ENCODE results near the gene CHCHD6. TPM values are rescaled to one million over a fixed set of nuclear protein-coding genes. Genes with fewer than 3 reads are reported as not detected.

Gene CHCHD6
- total RNA-seq, 1 experiment from 2014 or later = 40.9 TPM

DNA sequence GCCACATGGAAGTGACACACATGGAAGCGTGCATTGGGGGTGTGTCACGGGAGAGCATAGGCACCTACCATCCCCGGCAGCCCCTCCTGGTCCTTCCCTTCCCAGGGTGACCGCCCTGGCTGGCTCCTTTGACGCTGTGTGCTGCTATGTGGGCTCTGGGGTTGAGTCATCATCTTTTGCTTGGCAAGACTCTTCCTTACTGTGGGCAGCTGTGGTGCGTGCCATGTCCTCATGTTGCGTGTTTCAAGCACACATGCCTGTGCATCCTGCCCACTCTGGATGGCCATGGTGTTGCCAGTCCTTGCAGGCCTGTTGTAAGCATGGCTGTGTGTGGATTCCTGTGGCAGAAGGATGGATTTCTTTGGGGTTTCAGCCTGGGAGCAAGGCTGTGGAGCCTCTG lies 292.9 kb downstream of the CHCHD6 start:
- TF ChIP-seq ZNF219 (CRISPR knock-in tag; IDR thresholded peaks at IDR 0.05; ENCODE audit: borderline replicate concordance) = no peak
- TF ChIP-seq ZBTB21 (CRISPR knock-in tag; IDR thresholded peaks at IDR 0.05; ENCODE audit: borderline replicate concordance) = no peak
- no peak for TF ChIP-seq OVOL2 (CRISPR knock-in tag; IDR thresholded peaks at IDR 0.05; ENCODE audit: borderline replicate concordance)
- no peak for TF ChIP-seq SMAD4 (CRISPR knock-in tag; IDR thresholded peaks at IDR 0.05)
- no peak for TF ChIP-seq SMAD3 (CRISPR knock-in tag; IDR thresholded peaks at IDR 0.05; ENCODE audit: borderline replicate concordance)
- no peak for TF ChIP-seq TEAD4 (CRISPR knock-in tag; IDR thresholded peaks at IDR 0.05)
- TF ChIP-seq, protein P1, sequence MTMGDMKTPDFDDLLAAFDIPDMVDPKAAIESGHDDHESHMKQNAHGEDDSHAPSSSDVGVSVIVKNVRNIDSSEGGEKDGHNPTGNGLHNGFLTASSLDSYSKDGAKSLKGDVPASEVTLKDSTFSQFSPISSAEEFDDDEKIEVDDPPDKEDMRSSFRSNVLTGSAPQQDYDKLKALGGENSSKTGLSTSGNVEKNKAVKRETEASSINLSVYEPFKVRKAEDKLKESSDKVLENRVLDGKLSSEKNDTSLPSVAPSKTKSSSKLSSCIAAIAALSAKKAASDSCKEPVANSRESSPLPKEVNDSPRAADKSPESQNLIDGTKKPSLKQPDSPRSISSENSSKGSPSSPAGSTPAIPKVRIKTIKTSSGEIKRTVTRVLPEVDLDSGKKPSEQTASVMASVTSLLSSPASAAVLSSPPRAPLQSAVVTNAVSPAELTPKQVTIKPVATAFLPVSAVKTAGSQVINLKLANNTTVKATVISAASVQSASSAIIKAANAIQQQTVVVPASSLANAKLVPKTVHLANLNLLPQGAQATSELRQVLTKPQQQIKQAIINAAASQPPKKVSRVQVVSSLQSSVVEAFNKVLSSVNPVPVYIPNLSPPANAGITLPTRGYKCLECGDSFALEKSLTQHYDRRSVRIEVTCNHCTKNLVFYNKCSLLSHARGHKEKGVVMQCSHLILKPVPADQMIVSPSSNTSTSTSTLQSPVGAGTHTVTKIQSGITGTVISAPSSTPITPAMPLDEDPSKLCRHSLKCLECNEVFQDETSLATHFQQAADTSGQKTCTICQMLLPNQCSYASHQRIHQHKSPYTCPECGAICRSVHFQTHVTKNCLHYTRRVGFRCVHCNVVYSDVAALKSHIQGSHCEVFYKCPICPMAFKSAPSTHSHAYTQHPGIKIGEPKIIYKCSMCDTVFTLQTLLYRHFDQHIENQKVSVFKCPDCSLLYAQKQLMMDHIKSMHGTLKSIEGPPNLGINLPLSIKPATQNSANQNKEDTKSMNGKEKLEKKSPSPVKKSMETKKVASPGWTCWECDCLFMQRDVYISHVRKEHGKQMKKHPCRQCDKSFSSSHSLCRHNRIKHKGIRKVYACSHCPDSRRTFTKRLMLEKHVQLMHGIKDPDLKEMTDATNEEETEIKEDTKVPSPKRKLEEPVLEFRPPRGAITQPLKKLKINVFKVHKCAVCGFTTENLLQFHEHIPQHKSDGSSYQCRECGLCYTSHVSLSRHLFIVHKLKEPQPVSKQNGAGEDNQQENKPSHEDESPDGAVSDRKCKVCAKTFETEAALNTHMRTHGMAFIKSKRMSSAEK (CRISPR knock-in tag; IDR thresholded peaks at IDR 0.05; ENCODE audit: borderline replicate concordance) = no peak
- TF ChIP-seq, protein P2, sequence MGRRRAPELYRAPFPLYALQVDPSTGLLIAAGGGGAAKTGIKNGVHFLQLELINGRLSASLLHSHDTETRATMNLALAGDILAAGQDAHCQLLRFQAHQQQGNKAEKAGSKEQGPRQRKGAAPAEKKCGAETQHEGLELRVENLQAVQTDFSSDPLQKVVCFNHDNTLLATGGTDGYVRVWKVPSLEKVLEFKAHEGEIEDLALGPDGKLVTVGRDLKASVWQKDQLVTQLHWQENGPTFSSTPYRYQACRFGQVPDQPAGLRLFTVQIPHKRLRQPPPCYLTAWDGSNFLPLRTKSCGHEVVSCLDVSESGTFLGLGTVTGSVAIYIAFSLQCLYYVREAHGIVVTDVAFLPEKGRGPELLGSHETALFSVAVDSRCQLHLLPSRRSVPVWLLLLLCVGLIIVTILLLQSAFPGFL (CRISPR knock-in tag; IDR thresholded peaks at IDR 0.05; ENCODE audit: borderline replicate concordance) = no peak
- TF ChIP-seq, protein P3, sequence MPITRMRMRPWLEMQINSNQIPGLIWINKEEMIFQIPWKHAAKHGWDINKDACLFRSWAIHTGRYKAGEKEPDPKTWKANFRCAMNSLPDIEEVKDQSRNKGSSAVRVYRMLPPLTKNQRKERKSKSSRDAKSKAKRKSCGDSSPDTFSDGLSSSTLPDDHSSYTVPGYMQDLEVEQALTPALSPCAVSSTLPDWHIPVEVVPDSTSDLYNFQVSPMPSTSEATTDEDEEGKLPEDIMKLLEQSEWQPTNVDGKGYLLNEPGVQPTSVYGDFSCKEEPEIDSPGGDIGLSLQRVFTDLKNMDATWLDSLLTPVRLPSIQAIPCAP (CRISPR knock-in tag; IDR thresholded peaks at IDR 0.05) = no peak
- TF ChIP-seq ZNF671 (CRISPR knock-in tag; IDR thresholded peaks at IDR 0.05) = no peak
- TF ChIP-seq, protein P4, sequence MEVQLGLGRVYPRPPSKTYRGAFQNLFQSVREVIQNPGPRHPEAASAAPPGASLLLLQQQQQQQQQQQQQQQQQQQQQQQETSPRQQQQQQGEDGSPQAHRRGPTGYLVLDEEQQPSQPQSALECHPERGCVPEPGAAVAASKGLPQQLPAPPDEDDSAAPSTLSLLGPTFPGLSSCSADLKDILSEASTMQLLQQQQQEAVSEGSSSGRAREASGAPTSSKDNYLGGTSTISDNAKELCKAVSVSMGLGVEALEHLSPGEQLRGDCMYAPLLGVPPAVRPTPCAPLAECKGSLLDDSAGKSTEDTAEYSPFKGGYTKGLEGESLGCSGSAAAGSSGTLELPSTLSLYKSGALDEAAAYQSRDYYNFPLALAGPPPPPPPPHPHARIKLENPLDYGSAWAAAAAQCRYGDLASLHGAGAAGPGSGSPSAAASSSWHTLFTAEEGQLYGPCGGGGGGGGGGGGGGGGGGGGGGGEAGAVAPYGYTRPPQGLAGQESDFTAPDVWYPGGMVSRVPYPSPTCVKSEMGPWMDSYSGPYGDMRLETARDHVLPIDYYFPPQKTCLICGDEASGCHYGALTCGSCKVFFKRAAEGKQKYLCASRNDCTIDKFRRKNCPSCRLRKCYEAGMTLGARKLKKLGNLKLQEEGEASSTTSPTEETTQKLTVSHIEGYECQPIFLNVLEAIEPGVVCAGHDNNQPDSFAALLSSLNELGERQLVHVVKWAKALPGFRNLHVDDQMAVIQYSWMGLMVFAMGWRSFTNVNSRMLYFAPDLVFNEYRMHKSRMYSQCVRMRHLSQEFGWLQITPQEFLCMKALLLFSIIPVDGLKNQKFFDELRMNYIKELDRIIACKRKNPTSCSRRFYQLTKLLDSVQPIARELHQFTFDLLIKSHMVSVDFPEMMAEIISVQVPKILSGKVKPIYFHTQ (CRISPR knock-in tag; IDR thresholded peaks at IDR 0.05) = no peak
- TF ChIP-seq MXD4 (CRISPR knock-in tag; IDR thresholded peaks at IDR 0.05; ENCODE audit: borderline replicate concordance) = no peak
- TF ChIP-seq ZNF263 (CRISPR knock-in tag; IDR thresholded peaks at IDR 0.05; ENCODE audit: low read depth) = no peak
- no peak for TF ChIP-seq NFYB (CRISPR knock-in tag; conservative IDR thresholded peaks at IDR 0.05; ENCODE audit: low read depth)
- TF ChIP-seq NR1H2 (CRISPR knock-in tag; IDR thresholded peaks at IDR 0.05) = no peak
- no peak for TF ChIP-seq RELA (CRISPR knock-in tag; IDR thresholded peaks at IDR 0.05; ENCODE audit: borderline replicate concordance)
- TF ChIP-seq, protein P5, sequence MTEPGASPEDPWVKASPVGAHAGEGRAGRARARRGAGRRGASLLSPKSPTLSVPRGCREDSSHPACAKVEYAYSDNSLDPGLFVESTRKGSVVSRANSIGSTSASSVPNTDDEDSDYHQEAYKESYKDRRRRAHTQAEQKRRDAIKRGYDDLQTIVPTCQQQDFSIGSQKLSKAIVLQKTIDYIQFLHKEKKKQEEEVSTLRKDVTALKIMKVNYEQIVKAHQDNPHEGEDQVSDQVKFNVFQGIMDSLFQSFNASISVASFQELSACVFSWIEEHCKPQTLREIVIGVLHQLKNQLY (CRISPR knock-in tag; IDR thresholded peaks at IDR 0.05) = no peak
- Mint-ChIP-seq H3K36me3 (no peaks in the 10 kb centered on the region), H3K4me1 (peaks cover 18% of the 10 kb centered on the region), H3K27me3 (ENCODE audit: low read depth) (no peaks in the 10 kb centered on the region), H3K27ac (peak overlapping the region; percentile 65), H3K9me3 (no peaks in the 10 kb centered on the region), H3K4me3 (no peak overlapping the region)
- DNase-seq (ENCODE audit: low spot score) (no peak), ATAC-seq (no peak)
- CTCF ChIA-PET = interaction anchor here (2.2 kb wide), 1 partner anchor 12 kb away, joined by 12 read pairs; no protein-coding TSS in a partner anchor
- POLR2A ChIA-PET = no interaction called here

Measured in WTC11 (cell line).